ENCODE data around the gene KMO. TPM values are rescaled to one million over a fixed set of nuclear protein-coding genes. Genes with fewer than 3 reads are reported as not detected.

KMO gene
- total and polyA plus RNA-seq, 8 donors, result 0.04 to 0.89 (median 0.23) TPM; not detected in 2

DNA sequence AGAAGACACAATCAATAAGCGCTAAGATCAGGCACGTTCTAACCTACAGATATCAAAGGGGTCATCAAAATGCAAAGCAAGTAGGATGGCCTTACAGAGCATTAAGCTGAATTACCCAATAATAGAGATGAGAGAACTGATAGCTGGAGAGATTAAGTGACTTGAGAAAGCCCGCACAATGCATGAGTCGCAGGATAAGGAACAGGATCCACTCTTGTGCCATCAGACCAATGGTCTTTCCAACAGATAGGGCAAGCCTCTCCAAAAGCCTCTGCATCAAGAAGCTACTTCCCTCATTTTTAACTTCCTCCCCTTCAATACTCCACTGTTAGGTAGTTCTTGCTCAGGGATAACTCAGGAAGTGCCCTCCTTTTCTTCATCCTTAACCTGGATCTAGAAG is 105.4 kb downstream of the KMO start:
- DNase-seq, result no peak
- no peak for FAIRE-seq
- TF ChIP-seq, protein P1, sequence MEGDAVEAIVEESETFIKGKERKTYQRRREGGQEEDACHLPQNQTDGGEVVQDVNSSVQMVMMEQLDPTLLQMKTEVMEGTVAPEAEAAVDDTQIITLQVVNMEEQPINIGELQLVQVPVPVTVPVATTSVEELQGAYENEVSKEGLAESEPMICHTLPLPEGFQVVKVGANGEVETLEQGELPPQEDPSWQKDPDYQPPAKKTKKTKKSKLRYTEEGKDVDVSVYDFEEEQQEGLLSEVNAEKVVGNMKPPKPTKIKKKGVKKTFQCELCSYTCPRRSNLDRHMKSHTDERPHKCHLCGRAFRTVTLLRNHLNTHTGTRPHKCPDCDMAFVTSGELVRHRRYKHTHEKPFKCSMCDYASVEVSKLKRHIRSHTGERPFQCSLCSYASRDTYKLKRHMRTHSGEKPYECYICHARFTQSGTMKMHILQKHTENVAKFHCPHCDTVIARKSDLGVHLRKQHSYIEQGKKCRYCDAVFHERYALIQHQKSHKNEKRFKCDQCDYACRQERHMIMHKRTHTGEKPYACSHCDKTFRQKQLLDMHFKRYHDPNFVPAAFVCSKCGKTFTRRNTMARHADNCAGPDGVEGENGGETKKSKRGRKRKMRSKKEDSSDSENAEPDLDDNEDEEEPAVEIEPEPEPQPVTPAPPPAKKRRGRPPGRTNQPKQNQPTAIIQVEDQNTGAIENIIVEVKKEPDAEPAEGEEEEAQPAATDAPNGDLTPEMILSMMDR (IDR thresholded peaks at IDR 0.05), result no peak
- H3K27ac ChIP-seq, result no peak overlapping the region
- H3K36me3 ChIP-seq, result no peaks in the 10 kb centered on the region
- intact Hi-C loops (cut with DNase I), result no loop called here
- 79 to 81% methylated on average over 4 of the region's 4 CpGs for WGBS, 2 donors
- peak overlapping the region in 1 of 4 donors; percentile 7 for H3K4me3 ChIP-seq
- H3K27me3 ChIP-seq, result no peaks in the 10 kb centered on the region
- no peak for ATAC-seq
- peaks cover 0 to 18% (median 6%) of the 10 kb centered on the region in 3 donors for H3K4me1 ChIP-seq
- no peaks in the 10 kb centered on the region for H3K9me3 ChIP-seq

DNA sequence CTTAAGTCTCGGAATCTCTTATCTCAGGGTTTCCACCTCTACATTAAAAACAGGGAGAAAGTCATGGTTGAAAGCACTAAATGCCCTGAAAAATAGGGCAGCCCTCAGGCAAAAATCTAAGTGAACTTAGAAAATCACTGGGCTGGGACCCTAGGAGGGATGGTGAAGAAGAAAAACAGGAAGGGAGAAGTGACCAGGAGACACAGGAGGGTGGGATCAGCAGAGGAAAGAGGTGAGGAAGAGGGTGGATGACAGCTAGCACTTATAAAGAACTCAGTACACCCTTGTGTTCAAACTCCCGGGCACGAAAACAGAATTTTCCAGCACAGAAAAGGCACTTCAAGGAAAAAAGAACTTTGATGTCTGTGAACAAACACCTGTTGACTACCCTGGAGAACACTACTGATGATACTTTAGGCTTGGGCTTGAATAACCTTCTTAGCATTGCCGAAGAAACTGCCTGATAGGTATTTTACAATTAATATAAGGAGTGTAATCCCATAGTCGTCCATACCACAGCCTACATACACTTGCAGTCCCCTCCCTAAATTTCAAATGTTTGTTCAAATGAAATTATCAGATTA is 106.0 kb downstream of the KMO start:
- peak overlapping the region in 1 of 4 donors; percentile 7 for H3K4me3 ChIP-seq
- intact Hi-C loops (cut with DNase I), result no loop called here

GRCh38 chr1:241638909-241639622 is 106.9 kb downstream of the KMO start:
- 16% methylated on average over 11 of the region's 11 CpGs for WGBS, 2 donors
- intact Hi-C loops (cut with DNase I), result no loop called here
- Histone ChIP-seq H3K9me3 (no peaks in the 10 kb centered on the region), H3K4me1 (peaks cover 0 to 18% (median 6%) of the 10 kb centered on the region in 3 donors), H3K27me3 (no peaks in the 10 kb centered on the region), H3K36me3 (no peaks in the 10 kb centered on the region), H3K4me3 (peak overlapping the region; percentile 85 to 93 (median 89)), H3K27ac (peak overlapping the region in 2 of 4 donors; percentile 10 to 74)
- ATAC-seq (no peak), FAIRE-seq (no peak), DNase-seq (no peak)
- TF ChIP-seq, protein P1 (IDR thresholded peaks at IDR 0.05), result no peak

More for the DNA sequence above, 106.0 kb downstream of the KMO start:
- ATAC-seq (no peak), DNase-seq (no peak), FAIRE-seq (no peak)
- Histone ChIP-seq H3K36me3 (no peaks in the 10 kb centered on the region), H3K9me3 (no peaks in the 10 kb centered on the region), H3K27me3 (no peaks in the 10 kb centered on the region), H3K27ac (no peak overlapping the region), H3K4me1 (peaks cover 0 to 18% (median 6%) of the 10 kb centered on the region in 3 donors)
- TF ChIP-seq, protein P1 (IDR thresholded peaks at IDR 0.05), result no peak
- WGBS, 2 donors, result 62 to 76% methylated on average over 5 of the region's 5 CpGs

DNA sequence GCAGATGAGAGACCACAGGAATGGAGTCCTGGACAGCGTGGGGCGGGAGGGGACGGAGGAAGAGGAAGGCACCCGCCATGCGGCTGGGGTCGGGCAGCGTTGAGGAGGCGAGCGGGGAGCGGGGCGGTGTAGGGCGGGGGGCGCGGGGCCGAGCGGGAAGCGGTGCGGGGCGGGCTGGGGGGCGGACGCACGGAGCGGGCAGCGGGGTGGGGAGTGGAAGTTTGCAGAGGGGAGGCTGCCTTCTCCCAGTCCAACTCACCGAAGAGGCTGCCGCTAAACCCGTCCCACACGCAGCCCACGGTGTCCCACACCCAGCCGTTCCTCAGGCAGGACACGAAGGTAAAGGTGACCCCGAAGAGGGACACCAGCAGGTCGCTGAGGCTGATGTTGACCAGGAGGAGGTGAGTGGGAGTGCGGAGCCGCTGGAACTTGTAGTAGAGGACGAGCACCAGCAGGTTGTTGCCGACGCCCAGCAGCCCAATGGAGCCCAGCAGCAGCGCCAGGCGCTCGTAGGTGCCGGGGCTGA is 107.5 kb downstream of the KMO start:
- Histone ChIP-seq H3K9me3 (no peaks in the 10 kb centered on the region), H3K4me1 (peaks cover 0 to 18% (median 6%) of the 10 kb centered on the region in 3 donors), H3K4me3 (peak overlapping the region; percentile 85 to 93 (median 89)), H3K27me3 (no peaks in the 10 kb centered on the region), H3K27ac (peak overlapping the region; percentile 23 to 79 (median 65)), H3K36me3 (no peaks in the 10 kb centered on the region)
- intact Hi-C loops (cut with DNase I), result no loop called here
- 0 to 1% methylated on average over 15 to 42 of the region's 42 CpGs for WGBS, 2 donors
- FAIRE-seq (no peak), ATAC-seq (peak; percentile 4 to 24 (median 20)), DNase-seq (peak in 3 of 6 donors; percentile 35 to 76 (median 65))
- TF ChIP-seq, protein P1 (IDR thresholded peaks at IDR 0.05), result no peak

All from pancreas (tissue), 10 donors.